IMR-90 (cell line): ENCODE results near the gene TRIM37. TPM values are rescaled to one million over a fixed set of nuclear protein-coding genes. Genes with fewer than 3 reads are reported as not detected.

Source experiments
- ATAC-seq: fragments of 200-7000 bp; cut with Tn5 transposase; 2 replicates; pipeline ENCODE4 v1.9.1; 2020; ENCODE audit warnings: low read depth, mild to moderate bottlenecking, moderate library complexity
- BruUV-seq: library from RNA; stranded (reverse); fragments of 400-500 nt; replicated peaks from 2 replicates; lab custom pipeline; 2021; lab: Mats Ljungman, UMichigan
- CTCF ChIA-PET: fragments of 300-600 bp; formaldehyde crosslinking; extraction: SDS; loops from one replicate; lab custom pipeline; 2021; ENCODE audit warnings: antibody characterized with exemption; lab: Yijun Ruan, JAX
- POLR2A ChIA-PET: fragments of 300-600 bp; sonication (Branson Sonifier 250); formaldehyde crosslinking; loops from one replicate; lab custom pipeline; 2022; ENCODE audit warnings: antibody characterized with exemption; ENCODE audit not compliant: unreplicated experiment; lab: Charles Lee
- DNase-seq: peaks from one replicate; pipeline ENCODE4 v3.0.0; 2013
- H2AFZ ChIP-seq: replicated peaks from 2 replicates; pipeline ENCODE3; 2013; ENCODE audit warnings: low read length, mild to moderate bottlenecking; ENCODE audit not compliant: poor library complexity
- H2AK5ac ChIP-seq: 2 replicates; pipeline ENCODE4 v1.6.1; 2013; ENCODE audit warnings: low read depth, low read length, inconsistent platforms
- H2AK9ac ChIP-seq: replicated peaks from 2 replicates; pipeline ENCODE3; 2013; ENCODE audit warnings: mild to moderate bottlenecking, low read depth, low read length, moderate library complexity; ENCODE audit not compliant: poor library complexity
- H2BK120ac ChIP-seq: 2 replicates; pipeline ENCODE4 v1.6.1; 2013; ENCODE audit warnings: low read depth, low read length, inconsistent platforms
- H2BK15ac ChIP-seq: 3 replicates; pipeline ENCODE4 v1.6.1; 2013; ENCODE audit warnings: low read depth, low read length, inconsistent platforms
- H2BK20ac ChIP-seq: 2 replicates; pipeline ENCODE4 v1.6.1; 2013; ENCODE audit warnings: low read depth, mild to moderate bottlenecking, inconsistent platforms, low read length, moderate library complexity
- H2BK5ac ChIP-seq: 2 replicates; pipeline ENCODE4 v1.6.1; 2013; ENCODE audit warnings: mild to moderate bottlenecking, low read depth, low read length, inconsistent platforms; ENCODE audit not compliant: poor library complexity, severe bottlenecking
- H3K14ac ChIP-seq: replicated peaks from 2 replicates; pipeline ENCODE4 v1.6.1; 2013; ENCODE audit warnings: low read depth, low read length, inconsistent platforms
- H3K18ac ChIP-seq: 2 replicates; pipeline ENCODE4 v1.6.1; 2013; ENCODE audit warnings: low read depth, low read length, control low read depth
- H3K23ac ChIP-seq: 2 replicates; pipeline ENCODE4 v1.6.1; 2013; ENCODE audit warnings: low read depth, low read length, inconsistent platforms
- H3K27ac ChIP-seq: 2 replicates; pipeline ENCODE4 v1.5.1; 2013; ENCODE audit warnings: mild to moderate bottlenecking, control low read depth, low read length; ENCODE audit not compliant: insufficient read depth
- H3K27me3 ChIP-seq: 2 replicates; pipeline ENCODE4 v1.6.1; 2013; ENCODE audit warnings: low read length; ENCODE audit not compliant: control insufficient read depth, insufficient read depth
- H3K36me3 ChIP-seq: 2 replicates; pipeline ENCODE4 v1.6.1; 2013; ENCODE audit warnings: low read length, mixed read lengths; ENCODE audit not compliant: control insufficient read depth, insufficient read depth
- H3K4ac ChIP-seq: 2 replicates; pipeline ENCODE4 v1.6.1; 2013; ENCODE audit warnings: low read depth, low read length, inconsistent platforms
- H3K4me1 ChIP-seq: 2 replicates; pipeline ENCODE4 v1.6.1; 2013; ENCODE audit warnings: low read length, mixed read lengths; ENCODE audit not compliant: control insufficient read depth, insufficient read depth
- H3K4me2 ChIP-seq: 2 replicates; pipeline ENCODE4 v1.6.1; 2013; ENCODE audit warnings: low read depth, mild to moderate bottlenecking, control low read depth, low read length, moderate library complexity
- H3K4me3 ChIP-seq: 2 replicates; pipeline ENCODE4 v1.5.1; 2013; ENCODE audit warnings: low read depth, mild to moderate bottlenecking, control low read depth, low read length, moderate library complexity; ENCODE audit not compliant: insufficient read depth
- H3K56ac ChIP-seq: 2 replicates; pipeline ENCODE4 v1.6.1; 2013; ENCODE audit warnings: low read length, inconsistent platforms; ENCODE audit not compliant: insufficient read depth; ENCODE audit errors: extremely low read depth
- H3K79me1 ChIP-seq, 2 experiments: 2 replicates each; pipeline ENCODE4 v1.6.1; 2013; ENCODE audit warnings: low read length in 2 of 2, inconsistent platforms in 1 of 2, low read depth in 1 of 2
- H3K9ac ChIP-seq: 2 replicates; pipeline ENCODE4 v1.6.1; 2013; ENCODE audit warnings: low read depth, low read length, control low read depth
- H3K9me1 ChIP-seq: 2 replicates; pipeline ENCODE4 v1.6.1; 2013; ENCODE audit warnings: low read length, inconsistent platforms; ENCODE audit not compliant: insufficient read depth
- H3K9me3 ChIP-seq: 2 replicates; pipeline ENCODE4 v1.6.1; 2013; ENCODE audit warnings: low read length; ENCODE audit not compliant: control insufficient read depth, insufficient read depth
- H4K20me1 ChIP-seq: 2 replicates; pipeline ENCODE4 v1.6.1; 2013; ENCODE audit warnings: low read length, inconsistent platforms; ENCODE audit not compliant: insufficient read depth
- H4K5ac ChIP-seq: 2 replicates; pipeline ENCODE4 v1.6.1; 2013; ENCODE audit warnings: mild to moderate bottlenecking, low read depth, low read length, control low read depth
- H4K8ac ChIP-seq, 2 experiments: 2 replicates each; pipeline ENCODE4 v1.6.1; 2013; ENCODE audit warnings: low read depth in 2 of 2, low read length in 2 of 2, control low read depth in 1 of 2, inconsistent platforms in 1 of 2
- H4K91ac ChIP-seq: 2 replicates; pipeline ENCODE4 v1.6.1; 2013; ENCODE audit warnings: low read depth, low read length, inconsistent platforms; ENCODE audit not compliant: insufficient read depth
- BHLHE40 ChIP-seq: fragments of 150-350 bp; IDR thresholded peaks from 2 replicates; pipeline ENCODE4 v1.6.1; 2016; ENCODE audit warnings: mild to moderate bottlenecking, low read depth, low read length
- CEBPB ChIP-seq: IDR thresholded peaks from 2 replicates; pipeline ENCODE4 v1.6.1; 2012; ENCODE audit warnings: low read depth, low read length, improper control_type of control experiment
- CHD1 ChIP-seq: IDR thresholded peaks from 2 replicates; pipeline ENCODE4 v1.6.1; 2012; ENCODE audit warnings: low read depth, low read length, improper control_type of control experiment
- CTCF ChIP-seq: conservative IDR thresholded peaks from 2 replicates; pipeline ENCODE4 v1.5.1; 2012; ENCODE audit warnings: mild to moderate bottlenecking, low read depth, low read length, improper control_type of control experiment
- ELK1 ChIP-seq: fragments of 150-350 bp; IDR thresholded peaks from 2 replicates; pipeline ENCODE4 v1.6.1; 2016; ENCODE audit warnings: low read depth, mild to moderate bottlenecking, low read length, moderate library complexity, borderline replicate concordance
- FOS ChIP-seq: fragments of 150-350 bp; IDR thresholded peaks from 2 replicates; pipeline ENCODE4 v1.6.1; 2016; ENCODE audit warnings: low read depth, low read length
- MAFK ChIP-seq: IDR thresholded peaks from 2 replicates; pipeline ENCODE4 v1.6.1; 2012; ENCODE audit warnings: low read depth, low read length, improper control_type of control experiment
- MAZ ChIP-seq: IDR thresholded peaks from 2 replicates; pipeline ENCODE4 v1.6.1; 2012; ENCODE audit warnings: low read depth, mild to moderate bottlenecking, low read length, improper control_type of control experiment, moderate library complexity, borderline replicate concordance
- MXI1 ChIP-seq: IDR thresholded peaks from 2 replicates; pipeline ENCODE4 v1.6.1; 2012; ENCODE audit warnings: low read depth, mild to moderate bottlenecking, low read length, moderate library complexity, borderline replicate concordance
- NFE2L2 ChIP-seq: fragments of 150-350 bp; IDR thresholded peaks from 2 replicates; pipeline ENCODE4 v1.6.1; 2016; ENCODE audit warnings: low read depth, mild to moderate bottlenecking, low read length
- POLR2A ChIP-seq: IDR thresholded peaks from 2 replicates; pipeline ENCODE4 v1.6.1; 2012; ENCODE audit warnings: mild to moderate bottlenecking, low read depth, low read length
- RAD21 ChIP-seq: IDR thresholded peaks from 2 replicates; pipeline ENCODE4 v1.6.1; 2012; ENCODE audit warnings: low read length, improper control_type of control experiment
- RCOR1 ChIP-seq: IDR thresholded peaks from 2 replicates; pipeline ENCODE4 v1.6.1; 2012; ENCODE audit warnings: mild to moderate bottlenecking, low read length, improper control_type of control experiment; ENCODE audit not compliant: insufficient replicate concordance
- RFX5 ChIP-seq: IDR thresholded peaks from 2 replicates; pipeline ENCODE4 v1.8.0; 2012; ENCODE audit warnings: low read depth, mild to moderate bottlenecking, low read length, moderate library complexity
- SMC3 ChIP-seq: fragments of 150-350 bp; IDR thresholded peaks from 2 replicates; pipeline ENCODE4 v1.6.1; 2016; ENCODE audit warnings: low read depth, mild to moderate bottlenecking, antibody characterized with exemption, low read length, moderate library complexity
- USF2 ChIP-seq: fragments of 150-350 bp; IDR thresholded peaks from 2 replicates; pipeline ENCODE4 v1.6.1; 2017; ENCODE audit warnings: mild to moderate bottlenecking, antibody characterized with exemption, low read length, low read depth
- WGBS, 2 experiments: methylation state at CpG; one replicate each; pipeline versions ENCODE4 v1.1.5 to v1.1.7; 2013; ENCODE audit warnings: missing lambda C conversion rate in 2 of 2; ENCODE audit not compliant: insufficient read length in 1 of 2; ENCODE audit errors: extremely low coverage in 2 of 2; 5-methylcytosine and 5-hydroxymethylcytosine counted together
- dilution Hi-C: fragments of 300-500 bp; cut with HindIII; formaldehyde crosslinking; loops from one replicate; pipeline ENCODE4 v1.14.3; 2018; ENCODE audit warnings: low sequenced_read_pairs; ENCODE audit not compliant: unreplicated experiment
- in situ Hi-C: fragments of 300-500 bp; cut with MboI; formaldehyde crosslinking; loops from 3 replicates; pipeline ENCODE4 v1.14.3; 2019; ENCODE audit warnings: low sequenced_read_pairs, inconsistent platforms, mixed read lengths
- intact Hi-C: fragments of 100-400 bp; cut with micrococcal nuclease; formaldehyde crosslinking; loops from 2 replicates; pipeline ENCODE4 v1.10.0; 2022
- polyA plus RNA-seq, 3 experiments: library from polyadenylated mRNA; depleted of rRNA; stranded (reverse); fragments of >200 nt; gene quantifications; 2 replicates each; pipeline ENCODE4 v1.2.3, GENCODE V29; 2012; ENCODE audit warnings: low replicate concordance in 1 of 3
- total RNA-seq: library from RNA; depleted of rRNA; stranded (reverse); fragments of >200 nt; gene quantifications from 2 replicates; pipeline ENCODE4 v1.2.3, GENCODE V29; 2012

TRIM37 gene
- total and polyA plus RNA-seq, 2 of the 4 experiments (the other 2 are of a cell fraction) = 12.1 to 24.9 TPM

- no peak for TF ChIP-seq MAFK
- no peak for TF ChIP-seq MAZ
- no peak for TF ChIP-seq POLR2A
- TF ChIP-seq NFE2L2 = no peak
- TF ChIP-seq CHD1 = no peak
- no peak for TF ChIP-seq MXI1
- no peak for TF ChIP-seq BHLHE40
- TF ChIP-seq CTCF = no peak
- no peak for TF ChIP-seq SMC3
- no peak for TF ChIP-seq FOS
- no peak for TF ChIP-seq ELK1
- no peak for TF ChIP-seq RAD21
- no peak for TF ChIP-seq RCOR1
- no peak for TF ChIP-seq RFX5
- no peak for TF ChIP-seq USF2
- TF ChIP-seq CEBPB = no peak
- H3K36me3 ChIP-seq = peaks cover 7% of the 10 kb centered on the region
- H3K14ac ChIP-seq = no peak overlapping the region
- no peak overlapping the region for H2BK15ac ChIP-seq
- no peak overlapping the region for H2AK9ac ChIP-seq
- no peak overlapping the region for H2BK120ac ChIP-seq
- peaks cover 4% of the 10 kb centered on the region; the same call in 1 of the 2 replicates for H3K9me1 ChIP-seq
- DNase-seq = no peak
- H3K9me3 ChIP-seq = no peaks in the 10 kb centered on the region
- in situ Hi-C loops = no loop called here
- BruUV-seq = no TSS peak
- H4K8ac ChIP-seq = no peak overlapping the region
- no peak overlapping the region for H3K23ac ChIP-seq
- H3K27ac ChIP-seq = no peak overlapping the region
- CTCF ChIA-PET = interaction anchor here (0.5 kb wide), 1 partner anchor 9 kb away, joined by 4 read pairs; no protein-coding TSS in a partner anchor
- POLR2A ChIA-PET = no interaction called here
- no peak overlapping the region for H4K5ac ChIP-seq
- no peak overlapping the region for H3K9ac ChIP-seq
- no peak overlapping the region for H4K91ac ChIP-seq
- dilution Hi-C loops = no loop called here
- H3K4ac ChIP-seq = no peak overlapping the region
- ATAC-seq = no peak
- H2BK5ac ChIP-seq = no peak overlapping the region
- H3K4me1 ChIP-seq = no peaks in the 10 kb centered on the region
- intact Hi-C loops = no loop called here
- peaks cover 15 to 29% of the 10 kb centered on the region in 2 experiments; a peak in 3 of 4 replicates for H3K79me1 ChIP-seq
- no peaks in the 10 kb centered on the region for H4K20me1 ChIP-seq
- H3K4me3 ChIP-seq = no peak overlapping the region
- H2AFZ ChIP-seq = no peak overlapping the region
- H3K56ac ChIP-seq = no peak overlapping the region
- H3K4me2 ChIP-seq = no peak overlapping the region
- H2BK20ac ChIP-seq = no peak overlapping the region
- no peak overlapping the region for H2AK5ac ChIP-seq
- 100% methylated on average over 8 of the region's 9 CpGs; no CpG with 5 or more reads in 1 of the 2 experiments for WGBS, 2 experiments
- H3K18ac ChIP-seq = no peak overlapping the region
- H3K27me3 ChIP-seq = no peaks in the 10 kb centered on the region
Measured at GRCh38 chr17:59115474-59115873, 8.8 kb upstream of the TRIM37 start.
